HepG2 (cell line): ENCODE data around the gene CNOT8. TPM values are rescaled to one million over a fixed set of nuclear protein-coding genes. Genes with fewer than 3 reads are reported as not detected.

Experiments used
- AGO1 ChIP-seq: fragments of 200-400 bp; formaldehyde crosslinking; IDR thresholded peaks from 2 replicates; pipeline ENCODE4 v1.6.1; 2017; ENCODE audit warnings: mild to moderate bottlenecking, low read depth, low read length, moderate library complexity; ENCODE audit not compliant: poor library complexity, severe bottlenecking
- ARNT2 ChIP-seq: sonication (generic); formaldehyde crosslinking; IDR thresholded peaks from 2 replicates; pipeline ENCODE4 v1.8.0; 2022; ENCODE audit warnings: mild to moderate bottlenecking, low read depth, missing genetic modification reagents, moderate library complexity
- CHD4 ChIP-seq: fragments of 200-600 bp; sonication (generic); IDR thresholded peaks from 2 replicates; pipeline ENCODE4 v1.7.0; 2017; ENCODE audit warnings: mild to moderate bottlenecking, low read length, borderline replicate concordance
- CREM ChIP-seq, 2 experiments: sonication (generic) in 1 of 2; formaldehyde crosslinking in 1 of 2; IDR thresholded peaks; 2 replicates each; pipeline versions ENCODE4 v1.4.0 to v1.6.1; 2016 to 2020; ENCODE audit warnings: antibody characterized with exemption in 1 of 2, mild to moderate bottlenecking in 1 of 2, missing genetic modification reagents in 1 of 2
- HMG20B ChIP-seq: conservative IDR thresholded peaks from 2 replicates; pipeline ENCODE4 v1.6.1; 2016; ENCODE audit warnings: missing genetic modification reagents, missing compliant biosample characterization
- IKZF5 ChIP-seq: IDR thresholded peaks from 2 replicates; pipeline ENCODE4 v1.6.1; 2018; ENCODE audit warnings: missing genetic modification reagents, mild to moderate bottlenecking, missing compliant biosample characterization
- ISL2 ChIP-seq: sonication (generic); formaldehyde crosslinking; IDR thresholded peaks from 2 replicates; pipeline ENCODE4 v1.5.0; 2020; ENCODE audit warnings: missing genetic modification reagents
- MAFG ChIP-seq: sonication (generic); formaldehyde crosslinking; IDR thresholded peaks from 2 replicates; pipeline ENCODE4 v1.5.1; 2020; ENCODE audit warnings: mild to moderate bottlenecking, missing genetic modification reagents
- MIER3 ChIP-seq: IDR thresholded peaks from 2 replicates; pipeline ENCODE4 v1.6.1; 2016; ENCODE audit warnings: missing compliant biosample characterization, borderline replicate concordance
- MTA1 ChIP-seq: sonication (generic); formaldehyde crosslinking; IDR thresholded peaks from 2 replicates; pipeline ENCODE4 v1.4.0; 2020; ENCODE audit warnings: missing genetic modification reagents, mild to moderate bottlenecking, borderline replicate concordance
- NFYB ChIP-seq: sonication (generic); formaldehyde crosslinking; IDR thresholded peaks from 2 replicates; pipeline ENCODE4 v1.4.0; 2020; ENCODE audit warnings: missing genetic modification reagents
- PHF21A ChIP-seq: sonication (generic); formaldehyde crosslinking; IDR thresholded peaks from 2 replicates; pipeline ENCODE4 v1.5.0; 2020; ENCODE audit warnings: mild to moderate bottlenecking, missing genetic modification reagents
- PITX1 ChIP-seq: sonication (generic); formaldehyde crosslinking; IDR thresholded peaks from 2 replicates; pipeline ENCODE4 v1.5.1; 2020; ENCODE audit warnings: mild to moderate bottlenecking, missing genetic modification reagents
- RNF219 ChIP-seq: sonication (generic); formaldehyde crosslinking; IDR thresholded peaks from 2 replicates; pipeline ENCODE4 v1.5.0; 2020; ENCODE audit warnings: mild to moderate bottlenecking, missing genetic modification reagents
- RXRA ChIP-seq: sonication (generic); formaldehyde crosslinking; IDR thresholded peaks from 2 replicates; pipeline ENCODE4 v1.5.1; 2020; ENCODE audit warnings: missing genetic modification reagents
- RXRB ChIP-seq: IDR thresholded peaks from 2 replicates; pipeline ENCODE4 v1.6.1; 2016; ENCODE audit warnings: borderline replicate concordance, missing genetic modification reagents, missing compliant biosample characterization
- XRCC5 ChIP-seq: fragments of 200-400 bp; formaldehyde crosslinking; optimal IDR thresholded peaks from 2 replicates; pipeline ENCODE3; 2017; ENCODE audit warnings: mild to moderate bottlenecking, low read length
- ZBTB26 ChIP-seq: IDR thresholded peaks from 2 replicates; pipeline ENCODE4 v1.6.1; 2016; ENCODE audit warnings: missing compliant biosample characterization, missing genetic modification reagents, borderline replicate concordance
- ZBTB7A ChIP-seq: sonication (generic); formaldehyde crosslinking; IDR thresholded peaks from 2 replicates; pipeline ENCODE4 v1.8.0; 2022; ENCODE audit warnings: mild to moderate bottlenecking, missing genetic modification reagents
- ZBTB7B ChIP-seq: sonication (generic); formaldehyde crosslinking; IDR thresholded peaks from 2 replicates; pipeline ENCODE4 v1.4.0; 2020; ENCODE audit warnings: missing genetic modification reagents
- ZNF367 ChIP-seq: sonication (generic); formaldehyde crosslinking; IDR thresholded peaks from 2 replicates; pipeline ENCODE4 v1.4.0; 2020; ENCODE audit warnings: missing genetic modification reagents, borderline replicate concordance
- ZNF572 ChIP-seq: sonication (generic); formaldehyde crosslinking; IDR thresholded peaks from 2 replicates; pipeline ENCODE4 v1.5.1; 2020; ENCODE audit warnings: mild to moderate bottlenecking, missing genetic modification reagents
- ZNF644 ChIP-seq: IDR thresholded peaks from 2 replicates; pipeline ENCODE4 v1.6.1; 2016; ENCODE audit warnings: low read depth
- ZNF841 ChIP-seq: sonication (generic); formaldehyde crosslinking; IDR thresholded peaks from 2 replicates; pipeline ENCODE4 v1.8.1; 2023; ENCODE audit warnings: missing genetic modification reagents, borderline replicate concordance
- polyA plus RNA-seq, 8 experiments: library from polyadenylated mRNA; depleted of rRNA in 3 of 8; stranded (reverse) in 7 of 8; unstranded in 1 of 8; fragments of >200 nt; fragmentation: Illumina TruSeq in 4 of 8; extraction: Trizol in 4 of 8; gene quantifications; 2 replicates each; pipeline versions ENCODE4 v1.2.1 to v1.2.3, GENCODE V29; 2011 to 2016; ENCODE audit warnings: low read depth in 4 of 8, missing spikeins in 1 of 8, mixed read lengths in 1 of 8; ENCODE audit not compliant: insufficient read depth in 1 of 8
- total RNA-seq, 5 experiments: library from RNA; depleted of rRNA; stranded (reverse); fragments of >200 nt; fragmentation: Illumina TruSeq; extraction: Trizol; gene quantifications; 2 replicates each; pipeline ENCODE4 v1.2.3, GENCODE V29; 2016; ENCODE audit warnings: low read depth in 1 of 5

The CNOT8 gene
- total and polyA plus RNA-seq, 2 of the 13 experiments (the other 11 are each of a cell fraction or from before 2014, with no cell fraction given) = 37.1 to 74.9 TPM

GRCh38 chr5:154837009-154837901, 21.2 kb upstream of the CNOT8 start (continued):
- TF ChIP-seq ZNF841 (CRISPR knock-in tag) = no peak
- TF ChIP-seq RNF219 = 0 out of 2 replicates have a peak, but pooled peaks have one; percentile 39
- peak; percentile 39; the same call in 1 of the 2 replicates for TF ChIP-seq ISL2 (CRISPR knock-in tag)
- TF ChIP-seq MAFG (CRISPR knock-in tag) = no peak
- TF ChIP-seq RXRA (CRISPR knock-in tag) = peak; percentile 49; the same call in 1 of the 2 replicates
- peak; percentile 79 for TF ChIP-seq CHD4
- peak; percentile 59 for TF ChIP-seq PHF21A (CRISPR knock-in tag)
- 0 out of 2 replicates have a peak, but pooled peaks have one; percentile 23 for TF ChIP-seq NFYB (CRISPR knock-in tag)
- no peak for TF ChIP-seq AGO1
- peak; percentile 32 for TF ChIP-seq XRCC5
- TF ChIP-seq HMG20B (CRISPR knock-in tag) = peak; percentile 40; the same call in 1 of the 2 replicates
- TF ChIP-seq ZNF367 (CRISPR knock-in tag) = no peak
- peak; percentile 62; the same call in 1 of the 2 replicates for TF ChIP-seq PITX1 (CRISPR knock-in tag)
- no peak for TF ChIP-seq ZBTB7A
- TF ChIP-seq ZNF572 (CRISPR knock-in tag) = no peak
- peak; percentile 67; the same call in 1 of the 2 replicates for TF ChIP-seq ZBTB7B (CRISPR knock-in tag)
- TF ChIP-seq MTA1 (CRISPR knock-in tag) = no peak
- peak; percentile 29; the same call in 1 of the 2 replicates for TF ChIP-seq ZNF644
- peak; percentile 25 for TF ChIP-seq IKZF5
- TF ChIP-seq RXRB (CRISPR knock-in tag) = peak; percentile 79
- TF ChIP-seq ARNT2 (CRISPR knock-in tag) = 0 out of 2 replicates have a peak, but pooled peaks have one; percentile 16
- peak; percentile 54; the same call in 1 of the 2 replicates for TF ChIP-seq CREM (IDR thresholded peaks at IDR 0.05)
- TF ChIP-seq CREM (CRISPR knock-in tag; IDR thresholded peaks at IDR 0.05) = no peak
- TF ChIP-seq MIER3 (CRISPR knock-in tag) = 0 out of 2 replicates have a peak, but pooled peaks have one; percentile 34
- peak; percentile 98 for TF ChIP-seq ZBTB26 (CRISPR knock-in tag)
